ENCODE data around the gene MRPS22. TPM values are rescaled to one million over a fixed set of nuclear protein-coding genes. Genes with fewer than 3 reads are reported as not detected.

MRPS22 gene
- total RNA-seq, 2 donors from 2014 or later = 34.1 to 37.8 TPM

DNA sequence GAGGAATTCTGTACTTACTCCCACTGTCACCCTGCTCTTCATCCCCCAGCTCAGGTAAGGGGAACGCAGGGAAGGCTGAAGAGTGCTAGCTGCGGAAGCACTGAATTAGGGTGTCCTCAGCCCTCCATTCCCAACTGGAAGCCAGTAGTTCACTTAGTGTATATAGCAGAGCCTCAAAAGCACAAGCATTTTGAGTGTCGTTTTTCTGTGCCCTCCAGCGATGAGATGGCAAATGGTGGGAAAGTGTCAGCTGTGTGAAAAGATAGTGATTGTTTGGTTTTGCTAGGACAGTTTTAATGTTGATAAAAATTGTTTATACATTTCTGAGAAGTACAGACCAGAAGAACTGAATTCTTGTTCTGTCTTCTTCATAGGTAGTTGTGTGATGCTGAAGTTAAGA lies 10.8 kb downstream of the MRPS22 start:
- WGBS = 97% methylated on average over 4 of the region's 4 CpGs

DNA sequence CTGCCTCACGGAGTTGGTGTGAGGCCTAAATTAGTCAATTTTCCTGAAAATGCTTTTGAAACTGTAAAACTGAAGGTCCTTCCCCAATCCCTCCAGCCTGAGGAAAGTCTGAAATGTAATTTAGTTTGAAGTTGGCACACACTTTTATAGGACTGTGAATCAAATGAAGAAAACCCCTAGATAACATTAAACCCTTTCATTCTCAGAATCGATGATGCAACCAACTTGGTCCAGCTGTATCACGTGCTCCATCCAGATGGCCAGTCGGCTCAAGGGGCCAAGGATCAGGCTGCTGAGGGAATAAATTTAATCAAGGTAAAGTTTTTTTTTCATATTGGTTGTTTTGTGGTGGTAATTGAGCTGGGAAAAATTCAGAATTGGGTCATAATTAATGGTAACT lies 11.7 kb downstream of the MRPS22 start:
- peaks cover 11 to 13% of the 10 kb centered on the region in 2 donors for H3K36me3 ChIP-seq
- DNase-seq (ENCODE audit: low spot score) = no peak

More for the DNA sequence above, 10.8 kb downstream of the MRPS22 start:
- intact Hi-C loops (cut with DNase I) = no loop called here
- Histone ChIP-seq H3K27me3 (replicated peaks; ENCODE audit: insufficient read depth) (no peaks in the 10 kb centered on the region), H3K9me3 (no peaks in the 10 kb centered on the region), H3K27ac (no peak overlapping the region), H3K36me3 (peaks cover 11 to 13% of the 10 kb centered on the region in 2 donors), H3K4me3 (no peak overlapping the region), H3K4me1 (replicated peaks) (no peaks in the 10 kb centered on the region)
- TF ChIP-seq POLR2A (IDR thresholded peaks at IDR 0.05) = no peak
- no peak for TF ChIP-seq POLR2AphosphoS5 (IDR thresholded peaks at IDR 0.05)
- TF ChIP-seq, protein P1, sequence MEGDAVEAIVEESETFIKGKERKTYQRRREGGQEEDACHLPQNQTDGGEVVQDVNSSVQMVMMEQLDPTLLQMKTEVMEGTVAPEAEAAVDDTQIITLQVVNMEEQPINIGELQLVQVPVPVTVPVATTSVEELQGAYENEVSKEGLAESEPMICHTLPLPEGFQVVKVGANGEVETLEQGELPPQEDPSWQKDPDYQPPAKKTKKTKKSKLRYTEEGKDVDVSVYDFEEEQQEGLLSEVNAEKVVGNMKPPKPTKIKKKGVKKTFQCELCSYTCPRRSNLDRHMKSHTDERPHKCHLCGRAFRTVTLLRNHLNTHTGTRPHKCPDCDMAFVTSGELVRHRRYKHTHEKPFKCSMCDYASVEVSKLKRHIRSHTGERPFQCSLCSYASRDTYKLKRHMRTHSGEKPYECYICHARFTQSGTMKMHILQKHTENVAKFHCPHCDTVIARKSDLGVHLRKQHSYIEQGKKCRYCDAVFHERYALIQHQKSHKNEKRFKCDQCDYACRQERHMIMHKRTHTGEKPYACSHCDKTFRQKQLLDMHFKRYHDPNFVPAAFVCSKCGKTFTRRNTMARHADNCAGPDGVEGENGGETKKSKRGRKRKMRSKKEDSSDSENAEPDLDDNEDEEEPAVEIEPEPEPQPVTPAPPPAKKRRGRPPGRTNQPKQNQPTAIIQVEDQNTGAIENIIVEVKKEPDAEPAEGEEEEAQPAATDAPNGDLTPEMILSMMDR (IDR thresholded peaks at IDR 0.05) = no peak
- no peak for DNase-seq (ENCODE audit: low spot score)

DNA sequence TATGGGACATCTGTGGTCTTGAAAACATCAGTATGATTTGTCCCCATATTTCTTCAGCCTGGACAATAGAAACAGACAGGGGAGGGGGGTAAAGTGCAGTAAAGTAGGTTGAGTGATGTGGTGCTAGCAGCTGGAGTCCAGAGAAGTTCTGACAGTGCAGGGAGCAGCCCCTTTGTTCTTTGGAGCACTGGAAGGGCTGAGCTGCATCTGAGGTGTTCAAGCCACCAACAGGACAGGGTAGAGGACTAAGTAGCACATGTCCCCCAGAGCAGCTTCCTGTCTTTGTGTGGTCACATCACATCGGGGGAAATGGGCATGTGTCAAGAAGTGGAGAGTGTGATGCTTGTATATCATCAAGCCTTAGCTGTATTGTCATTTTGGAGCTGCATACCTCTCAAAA lies 12.1 kb downstream of the MRPS22 start:
- WGBS = 60% methylated on average over 1 of the region's 1 CpG
- DNase-seq (ENCODE audit: low spot score) = no peak
- H3K27ac ChIP-seq = no peak overlapping the region
- peaks cover 10 to 13% of the 10 kb centered on the region in 2 donors for H3K36me3 ChIP-seq
- TF ChIP-seq POLR2AphosphoS5 (IDR thresholded peaks at IDR 0.05) (no peak), POLR2A (IDR thresholded peaks at IDR 0.05) (no peak)
- TF ChIP-seq, protein P1 (IDR thresholded peaks at IDR 0.05) = no peak
- H3K9me3 ChIP-seq = no peaks in the 10 kb centered on the region
- H3K4me3 ChIP-seq = no peak overlapping the region
- no peaks in the 10 kb centered on the region for H3K27me3 ChIP-seq (replicated peaks; ENCODE audit: insufficient read depth)
- no peaks in the 10 kb centered on the region for H3K4me1 ChIP-seq (replicated peaks)
- intact Hi-C loops (cut with DNase I) = no loop called here

More for the DNA sequence above, 11.7 kb downstream of the MRPS22 start:
- Histone ChIP-seq H3K27ac (no peak overlapping the region), H3K4me1 (replicated peaks) (no peaks in the 10 kb centered on the region), H3K9me3 (no peaks in the 10 kb centered on the region), H3K4me3 (no peak overlapping the region), H3K27me3 (replicated peaks; ENCODE audit: insufficient read depth) (no peaks in the 10 kb centered on the region)
- intact Hi-C loops (cut with DNase I) = no loop called here
- no peak for TF ChIP-seq POLR2A (IDR thresholded peaks at IDR 0.05)
- TF ChIP-seq, protein P1 (IDR thresholded peaks at IDR 0.05) = no peak
- TF ChIP-seq POLR2AphosphoS5 (IDR thresholded peaks at IDR 0.05) = no peak
- WGBS = 73% methylated on average over 4 of the region's 4 CpGs

DNA sequence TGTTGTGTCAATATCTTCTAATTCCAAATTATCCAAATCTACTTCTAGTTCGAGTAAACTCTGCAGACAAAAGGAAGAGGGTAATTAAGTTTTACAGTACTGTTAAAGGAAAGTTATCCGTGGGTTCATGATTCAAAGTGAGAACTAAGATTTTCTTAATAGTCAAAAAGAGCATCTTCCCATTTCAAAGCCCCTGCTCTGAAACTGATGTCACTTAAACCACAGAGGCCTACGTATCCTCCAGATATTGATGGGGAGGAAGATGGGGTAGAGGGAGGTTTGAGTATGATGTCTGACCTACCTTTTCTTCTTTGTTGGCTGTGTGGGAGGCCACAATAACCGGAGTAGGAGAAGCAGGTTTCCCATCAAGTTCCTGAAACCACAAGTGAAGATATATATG lies 14.1 kb downstream of the MRPS22 start:
- H3K27ac ChIP-seq = no peak overlapping the region

More for the DNA sequence above, 14.1 kb downstream of the MRPS22 start:
- Histone ChIP-seq H3K4me1 (replicated peaks) (no peaks in the 10 kb centered on the region), H3K27me3 (replicated peaks; ENCODE audit: insufficient read depth) (no peaks in the 10 kb centered on the region), H3K4me3 (no peak overlapping the region), H3K9me3 (no peaks in the 10 kb centered on the region), H3K36me3 (peaks cover 12 to 18% of the 10 kb centered on the region in 2 donors)
- TF ChIP-seq, protein P1 (IDR thresholded peaks at IDR 0.05) = no peak
- TF ChIP-seq POLR2A (IDR thresholded peaks at IDR 0.05) (no peak), POLR2AphosphoS5 (IDR thresholded peaks at IDR 0.05) (no peak)
- whole genome bisulfite sequencing = 70% methylated on average over 4 of the region's 4 CpGs
- DNase-seq (ENCODE audit: low spot score) = no peak
- intact Hi-C loops (cut with DNase I) = no loop called here

Data from prostate gland (tissue), 2 donors.